ENCODE data around the gene MOCS2. TPM values are rescaled to one million over a fixed set of nuclear protein-coding genes. Genes with fewer than 3 reads are reported as not detected.

MOCS2 gene
- 23.6 and 24.4 TPM in 2 replicates for total RNA-seq (2021)
- percentile 65 among the genes with signal in this experiment for Bru-seq, nascent RNA
- percentile 64 among the genes with signal in this experiment for BruChase-seq, experiment 1, labeled RNA remaining after a 2-hour chase
- BruChase-seq, experiment 2, labeled RNA remaining after a 6-hour chase: percentile 78 among the genes with signal in this experiment
- long read RNA-seq, transcript MOCS2-203 (7 exons, 1,337 nt): major isoform, 49 of 63 reads
- long read RNA-seq, partial matches to known transcripts: 3 of 63 reads
- long read RNA-seq, other reads (novel, unspliced or antisense): 9 of 63 reads

GRCh38 chr5:53109443-53110127 lies at the start of gene MOCS2:
Gene MOCS2 (minus strand): TSS chr5:53109757. CDS start chr5:53107174, 2,583 bp downstream.
- no peak for TF ChIP-seq EZH2 (IDR thresholded peaks at IDR 0.05; ENCODE audit: low read depth)
- TF ChIP-seq, protein P1, sequence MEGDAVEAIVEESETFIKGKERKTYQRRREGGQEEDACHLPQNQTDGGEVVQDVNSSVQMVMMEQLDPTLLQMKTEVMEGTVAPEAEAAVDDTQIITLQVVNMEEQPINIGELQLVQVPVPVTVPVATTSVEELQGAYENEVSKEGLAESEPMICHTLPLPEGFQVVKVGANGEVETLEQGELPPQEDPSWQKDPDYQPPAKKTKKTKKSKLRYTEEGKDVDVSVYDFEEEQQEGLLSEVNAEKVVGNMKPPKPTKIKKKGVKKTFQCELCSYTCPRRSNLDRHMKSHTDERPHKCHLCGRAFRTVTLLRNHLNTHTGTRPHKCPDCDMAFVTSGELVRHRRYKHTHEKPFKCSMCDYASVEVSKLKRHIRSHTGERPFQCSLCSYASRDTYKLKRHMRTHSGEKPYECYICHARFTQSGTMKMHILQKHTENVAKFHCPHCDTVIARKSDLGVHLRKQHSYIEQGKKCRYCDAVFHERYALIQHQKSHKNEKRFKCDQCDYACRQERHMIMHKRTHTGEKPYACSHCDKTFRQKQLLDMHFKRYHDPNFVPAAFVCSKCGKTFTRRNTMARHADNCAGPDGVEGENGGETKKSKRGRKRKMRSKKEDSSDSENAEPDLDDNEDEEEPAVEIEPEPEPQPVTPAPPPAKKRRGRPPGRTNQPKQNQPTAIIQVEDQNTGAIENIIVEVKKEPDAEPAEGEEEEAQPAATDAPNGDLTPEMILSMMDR (conservative IDR thresholded peaks at IDR 0.05): no peak
- no peaks in the 10 kb centered on the region for H3K27me3 ChIP-seq (ENCODE audit: insufficient read depth, low read depth)
- no TSS peak for BruUV-seq (replicated peaks)
- CTCF ChIA-PET: interaction anchor here (0.7 to 0.9 kb wide), 2 partner anchors 161 to 192 kb away, joined by 3 to 4 read pairs; no protein-coding TSS in a partner anchor
- no peaks in the 10 kb centered on the region for H3F3A ChIP-seq (ENCODE audit: insufficient read depth, low read depth)
- H3K4me2 ChIP-seq: peak within 1 kb of the TSS; percentile 88
- H3K27ac ChIP-seq: no peak within 1 kb of the TSS
- H3K4me3 ChIP-seq: peak within 1 kb of the TSS; percentile 67
- H3K79me2 ChIP-seq (ENCODE audit: low read depth): peaks cover 10% of the 10 kb centered on the region
- H3K9me2 ChIP-seq (ENCODE audit: insufficient read depth): no peaks in the 10 kb centered on the region
- POLR2A ChIA-PET (ENCODE audit: unreplicated experiment): interaction anchor here (0.5 to 0.6 kb wide), 3 partner anchors 8 to 1106 kb away, joined by 4 to 16 read pairs (median 7); no protein-coding TSS in a partner anchor
- no peaks in the 10 kb centered on the region for H3K9me3 ChIP-seq (ENCODE audit: insufficient read depth, low read depth)
- peak within 1 kb of the TSS; percentile 91 for H2AFZ ChIP-seq
- H4K20me1 ChIP-seq (ENCODE audit: insufficient read depth): no peaks in the 10 kb centered on the region
- intact Hi-C loops (cut with micrococcal nuclease; ENCODE audit: unreplicated experiment): no loop called here
- peaks cover 18% of the 10 kb centered on the region for H3K4me1 ChIP-seq (replicated peaks; ENCODE audit: insufficient read depth)
- H3K36me3 ChIP-seq (ENCODE audit: low read depth): 0 out of 2 replicates have a peak, but pooled peaks cover under 1% of the 10 kb centered on the region
- DNase-seq: peak; percentile 74 to 88

GRCh38 chr5:53151713-53152458 lies 42.3 kb upstream of the MOCS2 start:
- Histone ChIP-seq H3K4me1 (replicated peaks; ENCODE audit: insufficient read depth) (no peaks in the 10 kb centered on the region), H3K4me3 (no peak overlapping the region), H3K27ac (no peak overlapping the region), H3K36me3 (ENCODE audit: low read depth) (no peaks in the 10 kb centered on the region), H3K79me2 (ENCODE audit: low read depth) (no peaks in the 10 kb centered on the region), H3K4me2 (no peak overlapping the region), H3K9me2 (ENCODE audit: insufficient read depth) (no peaks in the 10 kb centered on the region), H2AFZ (no peak overlapping the region), H4K20me1 (ENCODE audit: insufficient read depth) (no peaks in the 10 kb centered on the region), H3K27me3 (ENCODE audit: insufficient read depth, low read depth) (no peaks in the 10 kb centered on the region), H3F3A (ENCODE audit: insufficient read depth, low read depth) (no peaks in the 10 kb centered on the region), H3K9me3 (ENCODE audit: insufficient read depth, low read depth) (no peaks in the 10 kb centered on the region)
- DNase-seq: no peak
- no TSS peak for BruUV-seq (replicated peaks)
- ChIA-PET POLR2A (ENCODE audit: unreplicated experiment) (no interaction called here), CTCF (no interaction called here)
- no peak for TF ChIP-seq EZH2 (IDR thresholded peaks at IDR 0.05; ENCODE audit: low read depth)
- TF ChIP-seq, protein P1 (conservative IDR thresholded peaks at IDR 0.05): no peak
- intact Hi-C loops (cut with micrococcal nuclease; ENCODE audit: unreplicated experiment): no loop called here

DNA sequence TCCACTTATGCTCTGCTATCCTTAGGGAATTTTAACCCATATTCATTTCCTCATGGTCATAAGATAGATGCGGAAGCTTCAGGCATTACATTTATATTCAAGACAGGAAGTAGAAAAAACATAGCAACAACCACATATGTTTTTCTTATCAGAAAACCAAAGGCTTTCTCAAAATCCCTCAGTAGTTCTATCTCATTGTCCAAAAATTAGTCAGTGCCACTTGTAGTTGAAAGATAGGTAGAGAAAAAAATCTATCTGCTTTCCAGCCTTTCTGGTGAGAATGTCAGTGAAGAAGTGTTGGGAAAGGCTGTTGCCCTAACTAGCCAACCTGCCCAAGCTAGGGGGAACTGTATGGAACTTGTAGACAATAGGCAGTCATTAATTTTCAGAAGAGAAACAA lies 23.5 kb upstream of the MOCS2 start:
- Histone ChIP-seq H3F3A (ENCODE audit: insufficient read depth, low read depth) (no peaks in the 10 kb centered on the region), H3K27me3 (ENCODE audit: insufficient read depth, low read depth) (no peaks in the 10 kb centered on the region), H3K4me2 (no peak overlapping the region), H3K9me3 (ENCODE audit: insufficient read depth, low read depth) (no peaks in the 10 kb centered on the region), H3K27ac (no peak overlapping the region), H3K4me1 (replicated peaks; ENCODE audit: insufficient read depth) (no peaks in the 10 kb centered on the region), H4K20me1 (ENCODE audit: insufficient read depth) (no peaks in the 10 kb centered on the region), H3K36me3 (ENCODE audit: low read depth) (no peaks in the 10 kb centered on the region), H2AFZ (no peak overlapping the region), H3K9me2 (ENCODE audit: insufficient read depth) (no peaks in the 10 kb centered on the region), H3K4me3 (no peak overlapping the region), H3K79me2 (ENCODE audit: low read depth) (no peaks in the 10 kb centered on the region)
- intact Hi-C loops (cut with micrococcal nuclease; ENCODE audit: unreplicated experiment): no loop called here
- ChIA-PET CTCF (no interaction called here), POLR2A (ENCODE audit: unreplicated experiment) (no interaction called here)
- DNase-seq: no peak
- no peak for TF ChIP-seq EZH2 (IDR thresholded peaks at IDR 0.05; ENCODE audit: low read depth)
- TF ChIP-seq, protein P1 (conservative IDR thresholded peaks at IDR 0.05): no peak
- BruUV-seq (replicated peaks): no TSS peak
